ENCODE results near the gene GOSR2.

GOSR2 gene

GRCh38 chr17:46892192-46892703 lies 30.7 kb upstream of the GOSR2 start:
- TF ChIP-seq CTCF (IDR thresholded peaks at IDR 0.05; ENCODE audit: borderline replicate concordance, insufficient read depth, low read depth, low read length): no peak

GRCh38 chr17:46894024-46894423 lies 28.9 kb upstream of the GOSR2 start:
- TF ChIP-seq CTCF (IDR thresholded peaks at IDR 0.05; ENCODE audit: borderline replicate concordance, insufficient read depth, low read depth, low read length): no peak
- no peak overlapping the region for H3K4me3 ChIP-seq (ENCODE audit: low read depth, low read length)

More at GRCh38 chr17:46892192-46892703, 30.7 kb upstream of the GOSR2 start:
- H3K4me3 ChIP-seq (ENCODE audit: low read depth, low read length): no peak overlapping the region

GRCh38 chr17:46894476-46895151 lies 28.3 kb upstream of the GOSR2 start:
- no peak overlapping the region for H3K4me3 ChIP-seq (ENCODE audit: low read depth, low read length)
- no peak for TF ChIP-seq CTCF (IDR thresholded peaks at IDR 0.05; ENCODE audit: borderline replicate concordance, insufficient read depth, low read depth, low read length)

- TF ChIP-seq CTCF (IDR thresholded peaks at IDR 0.05; ENCODE audit: borderline replicate concordance, insufficient read depth, low read depth, low read length): no peak
- H3K4me3 ChIP-seq (ENCODE audit: low read depth, low read length): no peak overlapping the region
These were observed 27.8 kb upstream of the GOSR2 start for GRCh38 chr17:46895171-46895570.

- no peak overlapping the region for H3K4me3 ChIP-seq (ENCODE audit: low read depth, low read length)
- TF ChIP-seq CTCF (IDR thresholded peaks at IDR 0.05; ENCODE audit: borderline replicate concordance, insufficient read depth, low read depth, low read length): no peak
These were observed 26.0 kb upstream of the GOSR2 start for GRCh38 chr17:46896991-46897390.

GRCh38 chr17:46898364-46898763 lies 24.6 kb upstream of the GOSR2 start:
- H3K4me3 ChIP-seq (ENCODE audit: low read depth, low read length): no peak overlapping the region
- TF ChIP-seq CTCF (IDR thresholded peaks at IDR 0.05; ENCODE audit: borderline replicate concordance, insufficient read depth, low read depth, low read length): no peak

- no peak for TF ChIP-seq CTCF (IDR thresholded peaks at IDR 0.05; ENCODE audit: borderline replicate concordance, insufficient read depth, low read depth, low read length)
- H3K4me3 ChIP-seq (ENCODE audit: low read depth, low read length): no peak overlapping the region
These were observed 24.1 kb upstream of the GOSR2 start for GRCh38 chr17:46898860-46899259.

All from GM12875 (cell line).